ENCODE measurements around the gene AGXT. TPM values are rescaled to one million over a fixed set of nuclear protein-coding genes. Genes with fewer than 3 reads are reported as not detected.

AGXT gene
- total and polyA plus RNA-seq, 4 donors: 0.05 to 0.61 (median 0.16) TPM; not detected in 1

DNA sequence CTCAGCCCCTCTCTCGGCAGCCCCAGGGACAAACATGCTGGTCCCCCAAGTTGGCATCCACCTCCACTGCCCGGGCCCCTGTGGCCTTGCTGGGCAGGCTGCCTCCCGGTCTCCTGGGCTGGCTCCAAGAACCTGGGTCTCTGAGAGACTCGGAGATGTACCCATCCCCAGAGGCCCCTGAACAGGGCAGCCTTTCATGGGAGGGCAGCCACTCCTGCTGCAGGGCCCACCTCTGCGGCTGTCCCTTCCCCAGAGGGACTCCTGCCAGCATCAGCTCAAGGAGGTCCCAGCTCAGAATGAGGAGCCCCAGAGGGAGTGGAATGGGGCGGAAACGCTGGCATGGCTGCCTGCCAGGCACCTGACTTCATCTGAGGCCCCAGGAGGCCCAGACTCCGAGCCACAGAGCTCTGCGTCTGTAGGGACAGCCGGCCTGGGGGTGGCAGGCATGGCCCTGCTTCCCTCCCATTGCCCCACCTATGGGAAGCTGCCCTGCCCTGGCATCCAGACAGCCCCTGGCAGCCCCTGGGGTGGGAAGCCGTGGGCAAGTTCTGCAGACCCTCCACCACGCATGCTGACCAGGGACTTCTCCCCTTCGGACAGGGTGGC is 36.7 kb downstream of the AGXT start:
- Histone ChIP-seq H3K9me3 (ENCODE audit: control insufficient read depth in 4 of 4, insufficient read depth in 3 of 4, low read length in 3 of 4) (no peaks in the 10 kb centered on the region), H3K4me1 (ENCODE audit: control insufficient read depth in 5 of 5, insufficient read depth in 5 of 5, low read length in 5 of 5) (peaks cover 0 to 11% (median 0%) of the 10 kb centered on the region in 5 donors), H3K9ac (ENCODE audit: insufficient read depth in 1 of 2, low read length in 2 of 2) (no peak overlapping the region), H3K27ac (ENCODE audit: low read depth in 1 of 2, low read length in 1 of 2) (no peak overlapping the region), H3K27me3 (ENCODE audit: control insufficient read depth in 3 of 3, insufficient read depth in 3 of 3, low read length in 2 of 3) (no peaks in the 10 kb centered on the region), H3K36me3 (ENCODE audit: control insufficient read depth in 4 of 4, insufficient read depth in 4 of 4, low read length in 4 of 4) (no peaks in the 10 kb centered on the region), H3K4me3 (no peak overlapping the region)
- TF ChIP-seq CTCF (IDR thresholded peaks at IDR 0.05; ENCODE audit: control extremely low read depth, extremely low read depth): no peak
- WGBS, 2 donors: 60 to 80% methylated on average over 13 of the region's 13 CpGs
- peak; percentile 15 to 58 (median 51) for DNase-seq
- no peak for ATAC-seq (ENCODE audit: insufficient read depth, low FRiP score)

- Histone ChIP-seq H3K4me1 (ENCODE audit: control insufficient read depth in 5 of 5, insufficient read depth in 5 of 5, low read length in 5 of 5) (peaks cover 0 to 11% (median 0%) of the 10 kb centered on the region in 5 donors), H3K27ac (ENCODE audit: low read depth in 1 of 2, low read length in 1 of 2) (no peak within 1 kb of the TSS), H3K36me3 (ENCODE audit: control insufficient read depth in 4 of 4, insufficient read depth in 4 of 4, low read length in 4 of 4) (no peaks in the 10 kb centered on the region), H3K9me3 (ENCODE audit: control insufficient read depth in 4 of 4, insufficient read depth in 3 of 4, low read length in 3 of 4) (no peaks in the 10 kb centered on the region), H3K27me3 (ENCODE audit: control insufficient read depth in 3 of 3, insufficient read depth in 3 of 3, low read length in 2 of 3) (no peaks in the 10 kb centered on the region), H3K9ac (ENCODE audit: insufficient read depth in 1 of 2, low read length in 2 of 2) (no peak within 1 kb of the TSS), H3K4me3 (no peak within 1 kb of the TSS)
- 66 to 83% methylated on average over 23 of the region's 23 CpGs for WGBS, 2 donors
- no peak for ATAC-seq (ENCODE audit: insufficient read depth, low FRiP score)
- TF ChIP-seq CTCF (IDR thresholded peaks at IDR 0.05; ENCODE audit: control extremely low read depth, extremely low read depth): no peak
- DNase-seq: peak; percentile 60 to 69 (median 64)
These were observed 37.7 kb downstream of the AGXT start, which contains the start of gene CROCC2 for GRCh38 chr2:240906141-240906910. TSS of gene CROCC2 (plus strand) at chr2:240906336. CDS start at chr2:240906514, 178 bp downstream.

GRCh38 chr2:240906911-240907590 is 38.4 kb downstream of the AGXT start:
- no peak for DNase-seq
- no peak for ATAC-seq (ENCODE audit: insufficient read depth, low FRiP score)

More at GRCh38 chr2:240906911-240907590, 38.4 kb downstream of the AGXT start:
- TF ChIP-seq CTCF (IDR thresholded peaks at IDR 0.05; ENCODE audit: control extremely low read depth, extremely low read depth): no peak
- H3K9ac ChIP-seq (ENCODE audit: insufficient read depth in 1 of 2, low read length in 2 of 2): no peak overlapping the region
- H3K9me3 ChIP-seq (ENCODE audit: control insufficient read depth in 4 of 4, insufficient read depth in 3 of 4, low read length in 3 of 4): no peaks in the 10 kb centered on the region
- no peaks in the 10 kb centered on the region for H3K36me3 ChIP-seq (ENCODE audit: control insufficient read depth in 4 of 4, insufficient read depth in 4 of 4, low read length in 4 of 4)
- H3K27me3 ChIP-seq (ENCODE audit: control insufficient read depth in 3 of 3, insufficient read depth in 3 of 3, low read length in 2 of 3): no peaks in the 10 kb centered on the region
- peaks cover 0 to 11% (median 0%) of the 10 kb centered on the region in 5 donors for H3K4me1 ChIP-seq (ENCODE audit: control insufficient read depth in 5 of 5, insufficient read depth in 5 of 5, low read length in 5 of 5)
- WGBS, 2 donors: 74 to 84% methylated on average over 22 of the region's 22 CpGs
- no peak overlapping the region for H3K4me3 ChIP-seq
- no peak overlapping the region for H3K27ac ChIP-seq (ENCODE audit: low read depth in 1 of 2, low read length in 1 of 2)

Data from lung (tissue), 12 donors.